ENCODE measurements around the gene DNLZ. TPM values are rescaled to one million over a fixed set of nuclear protein-coding genes. Genes with fewer than 3 reads are reported as not detected.

DNLZ gene
- total and polyA plus RNA-seq, 10 of the 15 experiments (the other 5 are each of a cell fraction or from before 2014, with no cell fraction given) = 0.66 to 29.7 (median 14.7) TPM; not detected in 1

GRCh38 chr9:136353088-136353487 lies 10.5 kb downstream of the DNLZ start:
- H3K27ac ChIP-seq (ENCODE audit: control insufficient read depth, insufficient read depth) = no peak overlapping the region
- CTCF ChIA-PET = no interaction called here
- TF ChIP-seq KDM1A (IDR thresholded peaks at IDR 0.05; ENCODE audit: borderline replicate concordance) (no peak), IKZF2 (IDR thresholded peaks at IDR 0.05) (no peak), RAD21 (IDR thresholded peaks at IDR 0.05; ENCODE audit: insufficient read depth, low read depth, low read length) (no peak), BACH1 (IDR thresholded peaks at IDR 0.05; ENCODE audit: borderline replicate concordance) (no peak), IRF4 (IDR thresholded peaks at IDR 0.05; ENCODE audit: low read depth, low read length) (no peak), SMAD5 (IDR thresholded peaks at IDR 0.05; ENCODE audit: low read depth) (no peak), CBX5 (IDR thresholded peaks at IDR 0.05; ENCODE audit: low read depth) (no peak), YBX1 (IDR thresholded peaks at IDR 0.05) (no peak), REST (IDR thresholded peaks at IDR 0.05; ENCODE audit: low read depth, low read length) (no peak), HDGF (IDR thresholded peaks at IDR 0.05) (no peak), HDAC2 (IDR thresholded peaks at IDR 0.05) (no peak), MXI1 (IDR thresholded peaks at IDR 0.05; ENCODE audit: low read depth, low read length) (no peak)
- no peak overlapping the region for H2AFZ ChIP-seq (ENCODE audit: control insufficient read depth, low read depth, low read length)
- in situ Hi-C loops (cut with MboI) = no loop called here
- H3K9ac ChIP-seq (ENCODE audit: control insufficient read depth, insufficient read depth, low read length) = no peak overlapping the region
- 14% methylated on average over 11 of the region's 11 CpGs for WGBS (ENCODE audit: insufficient coverage, insufficient replicate concordance, low lambda C conversion rate, missing lambda C conversion rate)
- no peaks in the 10 kb centered on the region for H4K20me1 ChIP-seq (ENCODE audit: control insufficient read depth, insufficient read depth)
- no peak overlapping the region for H3K4me2 ChIP-seq (ENCODE audit: control insufficient read depth, insufficient read depth)
- H3K9me3 ChIP-seq (replicated peaks; ENCODE audit: control insufficient read depth, insufficient read depth, low read length) = no peaks in the 10 kb centered on the region
- SMC1A ChIA-PET (ENCODE audit: uncharacterized antibody, unreplicated experiment) = no interaction called here
- no peaks in the 10 kb centered on the region for H3K36me3 ChIP-seq (ENCODE audit: control insufficient read depth in 2 of 2, insufficient read depth in 2 of 2, low read length in 1 of 2)
- DNase-seq (ENCODE audit: low read depth, low spot score) (no peak), FAIRE-seq (no peak), ATAC-seq (no peak)
- intact Hi-C loops (cut with micrococcal nuclease; ENCODE audit: unreplicated experiment) = no loop called here
- no peaks in the 10 kb centered on the region for H3K79me2 ChIP-seq (ENCODE audit: control insufficient read depth, insufficient read depth, low read length)
- no peaks in the 10 kb centered on the region for H3K4me1 ChIP-seq (ENCODE audit: control insufficient read depth, insufficient read depth, low read length)
- no peaks in the 10 kb centered on the region for H3K27me3 ChIP-seq (replicated peaks in 1 of 2; ENCODE audit: control insufficient read depth in 2 of 2, insufficient read depth in 2 of 2, low read length in 1 of 2)
- POLR2A ChIA-PET = no interaction called here
- H3K4me3 ChIP-seq = no peak overlapping the region
- RAD21 ChIA-PET (ENCODE audit: unreplicated experiment) = no interaction called here
- no TSS peak for BruUV-seq (replicated peaks)

Data from GM12878 (cell line).